Activated T-cell treated with anti-CD3 and anti-CD28 coated beads, Interleukin-2, amount 50 U/mL, for 1 hour (primary cell): ENCODE measurements around the gene GRIN3A.
"Not testable (repeated sequence)": the region's sequence is repeated elsewhere in the genome, so short reads cannot be mapped to it uniquely, and the experiment has no call there.

Experiments used
- DNase-seq: peaks from one replicate; pipeline ENCODE4 v3.0.0-alpha.2; 2020

The GRIN3A gene

GRCh38 chr9:101628173-101628572 lies 110.3 kb downstream of the GRIN3A start:
- no peak for DNase-seq

- DNase-seq, result no peak
These were observed 112.2 kb downstream of the GRIN3A start for GRCh38 chr9:101626295-101626694.

- no peak for DNase-seq
These were observed 112.6 kb downstream of the GRIN3A start for GRCh38 chr9:101625876-101626275.

GRCh38 chr9:101620452-101620851 lies 118.0 kb downstream of the GRIN3A start:
- DNase-seq, result no peak

- no peak for DNase-seq
These were observed 119.7 kb downstream of the GRIN3A start for GRCh38 chr9:101618698-101619097.

GRCh38 chr9:101605547-101605946 lies 132.9 kb downstream of the GRIN3A start:
- no peak for DNase-seq

GRCh38 chr9:101604296-101604695 lies 134.2 kb downstream of the GRIN3A start:
- no peak for DNase-seq

GRCh38 chr9:101601904-101602765 lies 136.3 kb downstream of the GRIN3A start:
- no peak for DNase-seq

GRCh38 chr9:101594796-101595195 lies 143.7 kb downstream of the GRIN3A start, which contains the start of gene PPP3R2:
Gene PPP3R2 (minus strand): TSS chr9:101594969. CDS start chr9:101594921, 48 bp downstream.
- DNase-seq, result no peak

- no peak for DNase-seq
These were observed 145.1 kb downstream of the GRIN3A start for GRCh38 chr9:101593345-101593744.

GRCh38 chr9:101592788-101593187 lies 145.7 kb downstream of the GRIN3A start:
- no peak for DNase-seq

GRCh38 chr9:101591787-101592446 lies 146.5 kb downstream of the GRIN3A start:
- no peak for DNase-seq

GRCh38 chr9:101590901-101591300 lies 147.5 kb downstream of the GRIN3A start:
- DNase-seq, result no peak

- not testable (repeated sequence) for DNase-seq
These were observed 148.4 kb downstream of the GRIN3A start for GRCh38 chr9:101590074-101590473.

GRCh38 chr9:101587332-101588043 lies 151.0 kb downstream of the GRIN3A start:
- no peak for DNase-seq

- no peak for DNase-seq
These were observed 151.8 kb downstream of the GRIN3A start for GRCh38 chr9:101586651-101587050.

- no peak for DNase-seq
These were observed 152.7 kb downstream of the GRIN3A start for GRCh38 chr9:101585740-101586139.

GRCh38 chr9:101582553-101582952 lies 155.9 kb downstream of the GRIN3A start:
- no peak for DNase-seq

- DNase-seq, result no peak
These were observed 158.5 kb downstream of the GRIN3A start for GRCh38 chr9:101579711-101580545.

GRCh38 chr9:101578378-101578777 lies 160.1 kb downstream of the GRIN3A start:
- no peak for DNase-seq

GRCh38 chr9:101574731-101575333 lies 163.6 kb downstream of the GRIN3A start:
- no peak for DNase-seq

GRCh38 chr9:101572316-101572715 lies 166.1 kb downstream of the GRIN3A start:
- no peak for DNase-seq
